Activated CD8-positive, alpha-beta memory T cell treated with anti-CD3 and anti-CD28 coated beads for 36 hours (primary cell): ENCODE data around the gene CBX2. TPM values are rescaled to one million over a fixed set of nuclear protein-coding genes. Genes with fewer than 3 reads are reported as not detected.

Experiments used
- CTCF ChIA-PET: fragments of 350-600 bp; sonication (Branson Sonifier 250); formaldehyde crosslinking; loops from one replicate; lab custom pipeline; 2021; ENCODE audit warnings: antibody characterized with exemption; lab: Charles Lee
- POLR2A ChIA-PET: fragments of 350-600 bp; sonication (Branson Sonifier 250); formaldehyde crosslinking; loops from one replicate; lab custom pipeline; 2021; ENCODE audit warnings: antibody characterized with exemption; lab: Charles Lee
- total RNA-seq, 2 experiments: library from RNA; stranded (reverse); gene quantifications; one replicate each; pipeline ENCODE4 v1.2.3, GENCODE V29; 2021

CBX2 gene
- total RNA-seq, 2 experiments from 2014 or later = 3.8 TPM

GRCh38 chr17:79836972-79837887 lies 59.3 kb downstream of the CBX2 start:
- CTCF ChIA-PET = interaction anchor here (0.6 to 3.9 kb wide), 5 partner anchors 16 to 63 kb away, joined by 3 to 22 read pairs (median 11); partner anchors contain the start of gene CBX8
- POLR2A ChIA-PET = interaction anchor here (0.9 to 1.8 kb wide), 3 partner anchors 27 to 40 kb away, joined by 6 to 7 read pairs (median 6); partner anchors contain the start of gene CBX8

Other genes with a start within 250 kb of the CBX2 start
- not detected for gene RBFOX3, start 167.1 kb upstream of the CBX2 start, total RNA-seq
- under 1 TPM in 1 of 2 experiments, not detected in 1; 0.11 TPM for gene ENPP7, start 47.2 kb upstream of the CBX2 start, total RNA-seq
- gene CBX8, start 18.9 kb downstream of the CBX2 start, total RNA-seq = 1 to 10 TPM; 3.2 to 3.5 TPM
- gene CBX4, start 61.3 kb downstream of the CBX2 start, total RNA-seq = 1 to 10 TPM; 8.0 to 10.0 TPM